Chondrocyte (in vitro differentiated cells): Measurements from ENCODE around the gene FOXA2. TPM values are rescaled to one million over a fixed set of nuclear protein-coding genes. Genes with fewer than 3 reads are reported as not detected.

Source experiments
- DNase-seq: peaks from one replicate; pipeline ENCODE4 v3.0.0; 2021; ENCODE audit warnings: mixed read lengths, low spot score
- H3K27ac Mint-ChIP-seq: one replicate; pipeline ENCODE4 v1.8.0; 2021; ENCODE audit warnings: mild to moderate bottlenecking, moderate library complexity, mixed read lengths; ENCODE audit not compliant: unreplicated experiment
- H3K27me3 Mint-ChIP-seq: 2 replicates; pipeline ENCODE4 v1.8.0; 2021; ENCODE audit warnings: low read depth, mixed read lengths
- H3K36me3 Mint-ChIP-seq: 2 replicates; pipeline ENCODE4 v1.8.0; 2021; ENCODE audit warnings: low read depth, mixed read lengths
- H3K4me1 Mint-ChIP-seq: 2 replicates; pipeline ENCODE4 v1.8.0; 2021; ENCODE audit warnings: low read depth, mild to moderate bottlenecking, mixed read lengths
- H3K4me3 Mint-ChIP-seq: one replicate; pipeline ENCODE4 v1.8.0; 2021; ENCODE audit warnings: mild to moderate bottlenecking, moderate library complexity, mixed read lengths; ENCODE audit not compliant: unreplicated experiment
- H3K9me3 Mint-ChIP-seq: 2 replicates; pipeline ENCODE4 v1.8.0; 2021; ENCODE audit warnings: low read depth, mixed read lengths
- CTCF ChIP-seq: fragments of 200-600 bp; sonication (generic); IDR thresholded peaks from 2 replicates; pipeline ENCODE4 v1.5.0; 2021; ENCODE audit warnings: antibody characterized with exemption, mild to moderate bottlenecking, moderate library complexity
- total RNA-seq: library from RNA; stranded (reverse); gene quantifications from 3 replicates; pipeline ENCODE4 v1.2.1, GENCODE V29; 2021

Gene FOXA2
- total RNA-seq, 1 donor from 2014 or later, result not detected

DNA sequence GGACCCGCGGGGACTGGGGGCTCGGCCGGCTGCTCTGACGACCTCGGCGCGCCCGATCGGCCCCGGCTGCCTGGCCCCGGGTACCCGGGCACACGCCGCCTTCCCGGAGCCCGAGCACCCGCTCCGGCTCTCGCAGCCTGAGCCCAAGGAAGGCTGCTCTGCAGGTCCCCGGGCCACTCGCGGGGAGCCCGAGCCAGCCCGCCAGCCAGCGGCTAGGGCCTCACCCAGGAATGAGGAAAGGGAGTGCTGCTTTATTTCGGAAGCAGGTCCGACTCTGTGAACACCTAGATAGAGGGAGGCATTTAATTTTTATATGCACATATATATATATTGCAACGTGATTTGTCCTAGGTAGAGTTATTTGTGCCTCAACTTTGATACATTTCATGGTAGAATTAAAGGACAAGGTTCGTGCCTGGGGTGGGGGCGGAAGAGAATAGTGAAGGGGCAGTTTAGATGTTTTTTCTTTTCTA, 15.5 kb downstream of the FOXA2 start:
- DNase-seq, result no peak
- Mint-ChIP-seq H3K4me1 (no peaks in the 10 kb centered on the region), H3K27me3 (peaks cover 85% of the 10 kb centered on the region), H3K4me3 (no peak overlapping the region), H3K36me3 (no peaks in the 10 kb centered on the region), H3K27ac (no peak overlapping the region), H3K9me3 (no peaks in the 10 kb centered on the region)
- TF ChIP-seq CTCF, result no peak

DNA sequence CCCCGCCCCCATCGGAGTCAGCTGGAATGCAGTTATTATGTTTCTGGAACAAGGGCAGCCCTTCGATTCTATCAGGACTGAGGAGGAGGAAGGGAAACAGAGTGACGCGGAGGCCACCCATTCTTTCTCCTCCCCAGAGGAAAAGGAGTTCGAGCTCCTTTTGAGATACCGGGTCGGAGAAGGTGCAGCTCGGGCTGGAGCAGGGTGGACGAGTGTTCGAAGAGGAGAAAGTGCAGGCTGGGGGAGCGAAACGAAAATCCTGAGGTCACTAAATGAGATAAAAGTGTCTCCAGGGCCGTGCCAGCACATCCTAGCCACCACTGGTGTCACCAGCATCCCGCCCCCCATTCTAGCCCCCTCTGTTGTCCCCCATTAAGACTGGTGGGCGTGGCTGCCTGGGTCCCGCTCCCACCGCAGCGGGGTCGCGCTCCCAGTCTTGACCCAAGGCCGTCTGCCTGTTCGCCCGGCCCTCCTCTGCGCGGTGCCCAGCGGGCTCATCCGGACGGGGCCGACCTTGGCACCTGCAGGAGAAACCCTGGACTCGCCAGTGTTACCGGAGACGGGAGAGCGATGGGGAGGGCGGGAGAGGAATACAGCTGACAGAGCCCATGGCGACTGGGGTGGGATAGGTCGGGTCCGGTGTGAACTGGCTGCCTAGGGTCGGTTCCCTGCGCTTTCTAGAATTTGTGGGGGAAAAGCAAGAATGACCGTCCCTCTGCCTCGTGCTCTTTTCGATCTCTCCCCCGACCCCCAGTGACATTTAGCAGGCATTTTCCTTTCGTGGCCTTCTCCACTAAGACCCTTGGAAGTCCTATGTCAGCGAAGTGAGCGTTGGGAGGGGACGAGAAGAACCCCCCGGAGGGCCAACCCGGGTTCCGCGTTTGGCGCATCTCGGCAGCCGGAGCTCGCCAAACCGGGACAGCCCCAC, 16.2 kb downstream of the FOXA2 start:
- Mint-ChIP-seq H3K36me3 (no peaks in the 10 kb centered on the region), H3K9me3 (no peaks in the 10 kb centered on the region), H3K4me3 (no peak overlapping the region), H3K4me1 (no peaks in the 10 kb centered on the region), H3K27ac (no peak overlapping the region), H3K27me3 (peaks cover 86% of the 10 kb centered on the region)
- no peak for TF ChIP-seq CTCF
- no peak for DNase-seq

GRCh38 chr20:22566876-22567658, 17.3 kb downstream of the FOXA2 start:
- Mint-ChIP-seq H3K4me3 (no peak overlapping the region), H3K4me1 (no peaks in the 10 kb centered on the region), H3K27me3 (peaks cover 89% of the 10 kb centered on the region), H3K36me3 (no peaks in the 10 kb centered on the region), H3K27ac (no peak overlapping the region), H3K9me3 (no peaks in the 10 kb centered on the region)
- TF ChIP-seq CTCF, result no peak
- DNase-seq, result no peak

- no peak overlapping the region for H3K4me3 Mint-ChIP-seq
- DNase-seq, result no peak
- H3K4me1 Mint-ChIP-seq, result no peaks in the 10 kb centered on the region
- H3K27ac Mint-ChIP-seq, result no peak overlapping the region
- H3K9me3 Mint-ChIP-seq, result no peaks in the 10 kb centered on the region
- no peak for TF ChIP-seq CTCF
- peaks cover 86% of the 10 kb centered on the region for H3K27me3 Mint-ChIP-seq
- H3K36me3 Mint-ChIP-seq, result no peaks in the 10 kb centered on the region
These were observed 21.1 kb downstream of the FOXA2 start for GRCh38 chr20:22563062-22563965.
